Tibial artery (tissue), 4 donors: ENCODE results near the gene NEU2.

ENCODE experiments used
- DNase-seq, 2 donors: peaks; one replicate each; pipeline ENCODE4 v3.0.0-alpha.2; 2019
- H3K27ac ChIP-seq, 2 donors: fragments of 200-600 bp; sonication (generic) in 1 of 2; 1 replicate in 1 of 2; 2 replicates in 1 of 2; pipeline ENCODE4 v1.5.1; 2018 to 2019; ENCODE audit warnings: mild to moderate bottlenecking in 1 of 2
- H3K27me3 ChIP-seq, 2 donors: fragments of 200-600 bp; sonication (generic) in 1 of 2; one replicate each; pipeline versions ENCODE4 v1.5.1 to v1.6.0; 2016 to 2019
- H3K36me3 ChIP-seq, 3 donors: fragments of 200-600 bp; sonication (generic) in 2 of 3; one replicate each; pipeline ENCODE4 v1.5.1; 2016 to 2019; ENCODE audit warnings: mild to moderate bottlenecking in 2 of 3
- H3K4me1 ChIP-seq, 4 donors: fragments of 200-600 bp; sonication (generic) in 2 of 4; 1 replicate in 3 of 4; 2 replicates in 1 of 4; pipeline ENCODE4 v1.5.1; 2016 to 2019
- H3K4me3 ChIP-seq, 2 donors: fragments of 200-600 bp; sonication (generic) in 1 of 2; 1 replicate in 1 of 2; 2 replicates in 1 of 2; pipeline ENCODE4 v1.5.1; 2018 to 2019; ENCODE audit warnings: mild to moderate bottlenecking in 2 of 2
- H3K9me3 ChIP-seq, 3 donors: fragments of 200-600 bp; sonication (generic) in 1 of 3; one replicate each; pipeline ENCODE4 v1.5.1; 2016 to 2019
- CTCF ChIP-seq, 2 experiments: fragments of 200-600 bp in 1 of 2; fragments of 450-650 bp in 1 of 2; IDR thresholded peaks; one replicate each; pipeline ENCODE4 v1.5.1; 2017 to 2019; ENCODE audit warnings: antibody characterized with exemption in 2 of 2, mild to moderate bottlenecking in 1 of 2, moderate library complexity in 1 of 2
- intact Hi-C: fragments of 100-400 bp; cut with DNase I; formaldehyde crosslinking; loops from one replicate; pipeline ENCODE4 v1.15.0; 2023; ENCODE audit warnings: low total_unique reads

NEU2 gene

GRCh38 chr2:233061591-233062450 lies 29.3 kb downstream of the NEU2 start:
- no peaks in the 10 kb centered on the region for H3K9me3 ChIP-seq
- H3K27me3 ChIP-seq: no peaks in the 10 kb centered on the region
- H3K27ac ChIP-seq: no peak overlapping the region
- peak overlapping the region; percentile 39 to 43 for H3K4me3 ChIP-seq
- no peak for TF ChIP-seq CTCF (IDR thresholded peaks at IDR 0.05)
- intact Hi-C loops: no loop called here
- peaks cover 0 to 2% (median 0%) of the 10 kb centered on the region in 4 donors for H3K4me1 ChIP-seq
- DNase-seq: peak; percentile 59 to 75
- no peaks in the 10 kb centered on the region for H3K36me3 ChIP-seq

GRCh38 chr2:233062451-233062850 lies 30.0 kb downstream of the NEU2 start:
- peak overlapping the region; percentile 39 to 43 for H3K4me3 ChIP-seq
- intact Hi-C loops: no loop called here
- DNase-seq: peak in 1 of 2 donors; percentile 60

GRCh38 chr2:233062946-233063268 lies 30.4 kb downstream of the NEU2 start:
- H3K4me3 ChIP-seq: peak overlapping the region in 1 of 2 donors; percentile 39

More at GRCh38 chr2:233062451-233062850, 30.0 kb downstream of the NEU2 start:
- TF ChIP-seq CTCF (IDR thresholded peaks at IDR 0.05): no peak
- no peak overlapping the region for H3K27ac ChIP-seq
- H3K9me3 ChIP-seq: no peaks in the 10 kb centered on the region
- H3K36me3 ChIP-seq: no peaks in the 10 kb centered on the region
- H3K27me3 ChIP-seq: no peaks in the 10 kb centered on the region
- peaks cover 0 to 2% (median 0%) of the 10 kb centered on the region in 4 donors for H3K4me1 ChIP-seq

GRCh38 chr2:233063269-233063975 lies 30.9 kb downstream of the NEU2 start:
- peak in 1 of 2 donors; percentile 59 for DNase-seq
- intact Hi-C loops: no loop called here
- Histone ChIP-seq H3K36me3 (no peaks in the 10 kb centered on the region), H3K4me1 (peaks cover 0 to 2% (median 0%) of the 10 kb centered on the region in 4 donors), H3K27me3 (no peaks in the 10 kb centered on the region), H3K27ac (no peak overlapping the region), H3K9me3 (no peaks in the 10 kb centered on the region), H3K4me3 (no peak overlapping the region)
- TF ChIP-seq CTCF (IDR thresholded peaks at IDR 0.05): no peak

More at GRCh38 chr2:233062946-233063268, 30.4 kb downstream of the NEU2 start:
- no peaks in the 10 kb centered on the region for H3K27me3 ChIP-seq
- intact Hi-C loops: no loop called here
- H3K27ac ChIP-seq: no peak overlapping the region
- H3K36me3 ChIP-seq: no peaks in the 10 kb centered on the region
- no peaks in the 10 kb centered on the region for H3K9me3 ChIP-seq
- H3K4me1 ChIP-seq: peaks cover 0 to 2% (median 0%) of the 10 kb centered on the region in 4 donors
- TF ChIP-seq CTCF (IDR thresholded peaks at IDR 0.05): no peak
- DNase-seq: no peak

- no peak for TF ChIP-seq CTCF (IDR thresholded peaks at IDR 0.05)
- no peaks in the 10 kb centered on the region for H3K9me3 ChIP-seq
- no peaks in the 10 kb centered on the region for H3K36me3 ChIP-seq
- no peak overlapping the region for H3K4me3 ChIP-seq
- intact Hi-C loops: no loop called here
- DNase-seq: peak in 1 of 2 donors; percentile 56
- no peak overlapping the region for H3K27ac ChIP-seq
- H3K4me1 ChIP-seq: peaks cover 0 to 2% (median 0%) of the 10 kb centered on the region in 4 donors
- no peaks in the 10 kb centered on the region for H3K27me3 ChIP-seq
Measured at GRCh38 chr2:233063976-233064411, 31.5 kb downstream of the NEU2 start.
